A673 (cell line): Measurements from ENCODE around the gene NCKAP5.

Experiments
- EZH2 ChIP-seq: fragments of 200-600 bp; sonication (generic); IDR thresholded peaks from 2 replicates; pipeline ENCODE4 v1.6.1; 2017; ENCODE audit warnings: borderline replicate concordance, low read depth, mild to moderate bottlenecking, mixed read lengths, antibody characterized with exemption, low read length; ENCODE audit not compliant: poor library complexity, severe bottlenecking
- TF ChIP-seq, protein P1 (sequence below): fragments of 300-800, 200-600 bp; sonication (generic); conservative IDR thresholded peaks from 2 replicates; pipeline ENCODE4 v1.5.1; 2017; ENCODE audit warnings: low read depth, mild to moderate bottlenecking, antibody characterized with exemption, low read length, moderate library complexity, mixed read lengths

DNA sequence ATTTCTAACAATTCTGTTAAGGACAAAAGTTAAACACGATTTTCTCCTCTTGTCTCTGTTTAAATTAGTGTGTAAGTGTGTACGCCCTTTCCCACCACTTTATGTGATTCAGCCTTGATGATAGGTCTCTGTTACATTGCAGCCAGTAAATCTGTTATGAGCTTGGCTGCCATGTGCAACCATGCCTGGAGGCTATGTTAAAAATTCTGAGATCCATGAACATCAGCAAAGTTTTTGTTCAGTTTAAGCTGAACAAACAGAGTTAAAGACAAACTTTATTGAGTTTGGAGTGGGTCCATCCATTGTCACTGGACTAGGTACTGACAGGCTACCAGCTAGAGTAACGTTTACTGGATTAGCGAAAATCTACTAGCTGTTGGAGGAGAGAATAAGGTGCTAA lies 110.4 kb downstream of the NCKAP5 start:
- TF ChIP-seq, protein P1, sequence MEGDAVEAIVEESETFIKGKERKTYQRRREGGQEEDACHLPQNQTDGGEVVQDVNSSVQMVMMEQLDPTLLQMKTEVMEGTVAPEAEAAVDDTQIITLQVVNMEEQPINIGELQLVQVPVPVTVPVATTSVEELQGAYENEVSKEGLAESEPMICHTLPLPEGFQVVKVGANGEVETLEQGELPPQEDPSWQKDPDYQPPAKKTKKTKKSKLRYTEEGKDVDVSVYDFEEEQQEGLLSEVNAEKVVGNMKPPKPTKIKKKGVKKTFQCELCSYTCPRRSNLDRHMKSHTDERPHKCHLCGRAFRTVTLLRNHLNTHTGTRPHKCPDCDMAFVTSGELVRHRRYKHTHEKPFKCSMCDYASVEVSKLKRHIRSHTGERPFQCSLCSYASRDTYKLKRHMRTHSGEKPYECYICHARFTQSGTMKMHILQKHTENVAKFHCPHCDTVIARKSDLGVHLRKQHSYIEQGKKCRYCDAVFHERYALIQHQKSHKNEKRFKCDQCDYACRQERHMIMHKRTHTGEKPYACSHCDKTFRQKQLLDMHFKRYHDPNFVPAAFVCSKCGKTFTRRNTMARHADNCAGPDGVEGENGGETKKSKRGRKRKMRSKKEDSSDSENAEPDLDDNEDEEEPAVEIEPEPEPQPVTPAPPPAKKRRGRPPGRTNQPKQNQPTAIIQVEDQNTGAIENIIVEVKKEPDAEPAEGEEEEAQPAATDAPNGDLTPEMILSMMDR: no peak
- no peak for TF ChIP-seq EZH2
